ENCODE measurements around the gene IL6ST. TPM values are rescaled to one million over a fixed set of nuclear protein-coding genes. Genes with fewer than 3 reads are reported as not detected.
"Not testable (repeated sequence)": the region's sequence is repeated elsewhere in the genome, so short reads cannot be mapped to it uniquely, and the experiment has no call there.

IL6ST gene
- total RNA-seq, 1 donor: 557 TPM

DNA sequence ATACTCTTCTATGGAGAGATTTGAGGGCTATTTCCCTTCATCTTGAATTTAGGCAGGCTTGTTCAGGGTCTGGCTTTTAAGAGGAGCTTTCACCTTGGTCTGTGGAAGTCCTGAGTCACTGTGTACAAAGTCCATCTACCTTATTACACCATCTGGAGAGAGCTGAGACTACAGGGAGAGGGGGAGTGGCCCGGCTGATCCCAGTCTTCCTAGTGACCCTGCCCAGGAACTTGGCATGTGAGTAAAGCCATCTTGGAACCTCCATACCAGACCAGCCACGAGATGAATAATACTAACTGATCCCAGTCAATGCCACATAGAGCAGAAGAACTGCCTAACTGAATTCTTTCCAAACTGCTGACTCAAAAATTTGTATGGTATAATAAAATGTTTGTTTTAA is 8.4 kb upstream of the IL6ST start:
- TF ChIP-seq, protein P1, sequence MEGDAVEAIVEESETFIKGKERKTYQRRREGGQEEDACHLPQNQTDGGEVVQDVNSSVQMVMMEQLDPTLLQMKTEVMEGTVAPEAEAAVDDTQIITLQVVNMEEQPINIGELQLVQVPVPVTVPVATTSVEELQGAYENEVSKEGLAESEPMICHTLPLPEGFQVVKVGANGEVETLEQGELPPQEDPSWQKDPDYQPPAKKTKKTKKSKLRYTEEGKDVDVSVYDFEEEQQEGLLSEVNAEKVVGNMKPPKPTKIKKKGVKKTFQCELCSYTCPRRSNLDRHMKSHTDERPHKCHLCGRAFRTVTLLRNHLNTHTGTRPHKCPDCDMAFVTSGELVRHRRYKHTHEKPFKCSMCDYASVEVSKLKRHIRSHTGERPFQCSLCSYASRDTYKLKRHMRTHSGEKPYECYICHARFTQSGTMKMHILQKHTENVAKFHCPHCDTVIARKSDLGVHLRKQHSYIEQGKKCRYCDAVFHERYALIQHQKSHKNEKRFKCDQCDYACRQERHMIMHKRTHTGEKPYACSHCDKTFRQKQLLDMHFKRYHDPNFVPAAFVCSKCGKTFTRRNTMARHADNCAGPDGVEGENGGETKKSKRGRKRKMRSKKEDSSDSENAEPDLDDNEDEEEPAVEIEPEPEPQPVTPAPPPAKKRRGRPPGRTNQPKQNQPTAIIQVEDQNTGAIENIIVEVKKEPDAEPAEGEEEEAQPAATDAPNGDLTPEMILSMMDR (IDR thresholded peaks at IDR 0.05; ENCODE audit: insufficient read depth, low read depth, low read length): no peak
- peak; percentile 58 for DNase-seq (ENCODE audit: low read depth)
- H3K4me3 ChIP-seq (ENCODE audit: low read depth, low read length): no peak overlapping the region

DNA sequence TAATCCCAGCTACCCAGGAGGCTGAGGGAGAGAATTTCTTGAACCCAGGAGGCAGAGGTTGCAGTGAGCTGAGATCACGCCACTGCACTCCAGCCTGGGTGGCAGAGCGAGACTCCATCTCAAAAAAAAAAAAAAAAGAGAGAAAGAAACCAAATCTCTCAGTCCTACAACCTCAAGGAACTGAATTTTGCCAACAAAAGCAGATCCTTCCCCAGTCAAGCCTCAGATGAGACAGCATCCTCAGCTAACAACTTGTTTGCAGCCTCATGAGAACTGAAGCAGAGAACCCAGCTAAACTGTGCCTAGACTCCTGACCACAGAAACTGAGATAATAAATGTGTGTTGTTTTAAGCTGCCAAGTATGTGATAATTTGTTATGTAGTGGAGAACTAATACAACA is 7.5 kb upstream of the IL6ST start:
- DNase-seq (ENCODE audit: low read depth): no peak
- TF ChIP-seq, protein P1 (IDR thresholded peaks at IDR 0.05; ENCODE audit: insufficient read depth, low read depth, low read length): no peak
- no peak overlapping the region for H3K4me3 ChIP-seq (ENCODE audit: low read depth, low read length)

DNA sequence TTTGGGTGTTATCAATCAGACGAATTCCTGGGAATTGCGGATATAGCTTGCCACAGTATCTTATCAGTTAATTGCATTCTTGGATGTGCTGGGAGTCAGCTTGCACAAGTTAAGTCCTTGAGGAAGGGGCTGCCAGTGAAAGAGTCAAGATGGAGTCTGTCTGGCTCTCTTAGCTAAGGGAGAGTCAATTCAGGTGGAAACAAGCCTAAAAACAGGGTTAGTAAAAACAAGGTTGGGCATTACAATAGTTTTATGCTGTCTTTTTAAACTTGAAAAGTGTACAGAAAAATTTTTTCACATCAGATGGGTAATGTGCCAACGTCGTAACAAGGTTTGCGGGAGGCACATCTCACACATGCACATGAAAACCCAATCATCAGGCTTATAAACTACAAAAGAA is 5.5 kb upstream of the IL6ST start:
- not testable (repeated sequence) for H3K4me3 ChIP-seq (ENCODE audit: low read depth, low read length); DNase-seq (ENCODE audit: low read depth)

DNA sequence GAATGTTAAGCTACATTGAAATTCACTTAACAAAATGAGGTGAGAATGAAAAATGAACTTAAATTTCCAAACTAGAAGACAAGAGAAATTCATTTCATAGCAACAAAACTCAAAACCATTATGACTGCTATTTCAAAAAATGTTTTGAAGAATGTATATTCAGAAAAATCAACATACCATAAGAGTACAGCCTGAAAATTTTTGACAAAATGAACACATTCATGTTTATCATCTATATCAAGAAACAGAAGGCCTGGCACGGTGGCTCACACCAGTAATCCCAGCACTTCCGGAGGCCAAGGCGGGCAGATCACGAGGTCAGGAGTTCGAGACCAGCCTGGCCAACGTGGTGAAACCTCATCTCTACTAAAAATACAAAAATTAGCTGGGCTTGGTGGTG is 4.2 kb upstream of the IL6ST start:
- no peak overlapping the region for H3K4me3 ChIP-seq (ENCODE audit: low read depth, low read length)
- DNase-seq (ENCODE audit: low read depth): no peak
- TF ChIP-seq, protein P1 (IDR thresholded peaks at IDR 0.05; ENCODE audit: insufficient read depth, low read depth, low read length): no peak

DNA sequence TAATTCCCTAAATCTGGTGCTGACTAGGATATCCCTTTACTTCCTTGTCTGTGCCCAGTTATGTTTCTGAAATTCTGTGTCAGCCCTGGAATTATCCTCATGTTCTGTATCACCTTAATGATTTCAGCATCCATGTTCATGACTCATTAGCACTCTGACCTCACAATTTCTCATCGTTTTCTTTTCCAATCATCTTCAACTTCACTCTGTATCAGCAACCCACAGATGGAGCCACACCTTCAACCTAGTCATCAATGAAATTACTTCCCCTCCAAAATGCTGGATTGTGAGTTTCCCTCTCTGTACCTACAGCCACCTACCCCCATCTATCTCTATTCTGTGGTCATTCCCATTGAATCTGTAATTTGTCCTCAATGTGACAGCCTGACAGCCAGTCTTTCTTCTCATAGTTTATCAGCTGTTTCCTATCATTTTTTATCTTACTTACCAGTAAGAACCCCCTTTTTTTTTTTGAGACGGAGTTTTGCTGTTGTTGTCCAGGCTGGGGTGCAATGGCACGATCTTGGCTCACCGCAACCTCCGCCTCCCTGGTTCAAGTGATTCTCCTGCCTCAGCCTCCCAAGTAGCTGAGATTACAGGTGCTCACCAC is 3.1 kb upstream of the IL6ST start:
- no peak overlapping the region for H3K4me3 ChIP-seq (ENCODE audit: low read depth, low read length)
- peak; percentile 64 for DNase-seq (ENCODE audit: low read depth)
- TF ChIP-seq, protein P1 (IDR thresholded peaks at IDR 0.05; ENCODE audit: insufficient read depth, low read depth, low read length): no peak

DNA sequence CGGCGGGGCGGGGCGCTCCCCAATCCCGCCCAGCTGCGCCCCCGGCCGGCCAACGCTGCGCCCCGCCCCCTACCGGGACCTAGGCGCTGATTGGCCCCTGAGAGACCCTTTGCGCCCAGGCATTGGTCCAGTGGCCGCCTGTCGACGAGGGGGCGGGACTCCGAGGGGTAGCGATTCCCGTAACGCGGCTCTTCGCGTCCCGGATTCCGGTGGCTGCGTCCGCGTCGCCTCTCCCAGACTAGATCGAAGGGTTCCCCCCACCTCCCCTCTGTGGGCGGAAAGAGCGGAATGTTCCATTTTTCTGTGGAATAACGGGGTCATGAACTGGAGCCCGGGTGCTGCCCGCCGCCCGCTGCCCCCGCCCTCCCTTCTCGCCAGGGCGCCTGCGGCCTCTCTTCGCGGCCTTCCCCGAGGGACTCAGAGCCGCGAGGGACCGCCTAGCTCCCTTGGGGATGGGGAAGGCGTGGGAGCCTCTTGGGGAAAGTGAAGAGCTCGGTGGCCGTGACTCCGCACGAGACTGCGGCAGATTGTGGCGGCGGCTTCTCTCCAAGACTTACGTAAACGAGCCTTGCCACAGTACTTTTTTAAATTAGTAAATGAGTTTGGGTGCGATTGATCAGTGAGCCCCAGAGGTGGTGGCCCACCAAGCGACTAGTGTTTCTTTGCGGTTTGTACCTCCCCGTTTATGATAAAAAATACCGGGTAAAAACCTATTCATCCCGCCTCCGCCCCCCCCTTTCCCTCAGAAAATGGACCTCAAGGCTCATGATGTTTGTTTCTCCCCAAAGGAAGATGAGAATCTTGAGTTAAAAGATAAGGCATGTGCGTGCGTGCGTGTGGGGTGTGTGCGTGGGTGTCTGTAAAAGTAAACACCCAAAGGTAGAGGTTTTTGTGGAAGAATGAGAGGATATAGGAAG is 493 bp upstream of the IL6ST start:
- TF ChIP-seq, protein P1 (IDR thresholded peaks at IDR 0.05; ENCODE audit: insufficient read depth, low read depth, low read length): no peak
- DNase-seq (ENCODE audit: low read depth): peak; percentile 99
- peak overlapping the region; percentile 68 for H3K4me3 ChIP-seq (ENCODE audit: low read depth, low read length)

DNA sequence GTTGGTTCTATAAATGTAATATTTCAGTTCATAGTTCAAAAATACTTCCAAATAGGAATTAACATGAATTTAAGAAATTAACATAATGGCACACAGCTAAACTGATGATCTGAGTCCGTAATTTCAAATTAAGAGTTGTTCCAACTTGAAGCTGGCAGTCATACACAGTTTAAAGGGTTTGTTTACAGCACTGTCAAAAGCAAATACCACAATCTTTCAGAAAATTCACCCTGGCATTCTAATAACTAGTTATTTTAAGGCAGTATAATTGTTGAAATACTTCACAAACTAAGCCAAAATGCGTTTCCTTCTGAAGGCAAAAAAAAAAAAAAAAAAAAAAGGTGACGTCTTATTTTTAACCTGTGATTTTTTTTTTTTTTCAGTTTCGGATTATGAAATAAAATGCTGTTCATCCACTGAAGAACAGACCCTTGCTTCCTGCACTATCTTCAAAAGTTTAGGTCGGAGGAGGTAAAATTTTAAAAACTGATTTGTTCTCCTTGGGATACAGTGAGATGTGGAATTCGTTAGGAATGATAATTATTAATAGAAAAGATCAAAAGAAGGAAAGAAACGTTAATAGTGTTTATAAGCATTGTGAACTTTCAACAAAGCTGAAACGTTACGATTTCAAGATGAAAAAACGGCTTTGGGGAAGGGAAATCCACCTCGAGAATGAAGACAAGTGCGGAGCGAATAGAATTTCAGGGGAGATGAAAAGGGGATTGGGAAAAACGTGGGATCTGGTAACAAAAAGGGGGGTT is 850 bp downstream of the IL6ST start:
- TF ChIP-seq, protein P1 (IDR thresholded peaks at IDR 0.05; ENCODE audit: insufficient read depth, low read depth, low read length): no peak
- peak overlapping the region; percentile 68 for H3K4me3 ChIP-seq (ENCODE audit: low read depth, low read length)
- DNase-seq (ENCODE audit: low read depth): no peak
